BLaER1 (cell line): Measurements from ENCODE around the gene SHTN1.
A peak's percentile ranks its signal among the peaks of the same experiment; 100 is the strongest.

Experiments
- H3K27ac ChIP-seq: shearing (Covaris generic); formaldehyde crosslinking; 2 replicates; pipeline ENCODE4 v1.8.1; 2022
- H3K27me3 ChIP-seq: shearing (Covaris generic); formaldehyde crosslinking; 2 replicates; pipeline ENCODE4 v1.8.1; 2022
- H3K36me3 ChIP-seq: shearing (Covaris generic); formaldehyde crosslinking; 2 replicates; pipeline ENCODE4 v1.8.1; 2022
- H3K4me1 ChIP-seq: shearing (Covaris generic); formaldehyde crosslinking; 2 replicates; pipeline ENCODE4 v1.8.1; 2022
- H3K4me2 ChIP-seq: shearing (Covaris generic); formaldehyde crosslinking; 2 replicates; pipeline ENCODE4 v1.8.1; 2022
- H3K4me3 ChIP-seq: shearing (Covaris generic); formaldehyde crosslinking; 2 replicates; pipeline ENCODE4 v1.8.1; 2022
- H3K9ac ChIP-seq: shearing (Covaris generic); formaldehyde crosslinking; 2 replicates; pipeline ENCODE4 v1.8.1; 2022
- H3K9me3 ChIP-seq: shearing (Covaris generic); formaldehyde crosslinking; 2 replicates; pipeline ENCODE4 v1.8.1; 2022
- H4K20me1 ChIP-seq: shearing (Covaris generic); formaldehyde crosslinking; 2 replicates; pipeline ENCODE4 v1.8.1; 2022
- Cebpa-rat ChIP-seq: shearing (Covaris generic); IDR thresholded peaks from 2 replicates; pipeline ENCODE4 v1.8.1; 2022

The SHTN1 gene

GRCh38 chr10:116905845-116906210, 99.2 kb downstream of the SHTN1 start:
- no peaks in the 10 kb centered on the region for H3K36me3 ChIP-seq
- no peak overlapping the region for H3K4me2 ChIP-seq
- H3K4me3 ChIP-seq = no peak overlapping the region
- no peak for TF ChIP-seq Cebpa-rat
- H3K9ac ChIP-seq = no peak overlapping the region
- H3K9me3 ChIP-seq = no peaks in the 10 kb centered on the region
- H3K4me1 ChIP-seq = no peaks in the 10 kb centered on the region
- H3K27me3 ChIP-seq = no peaks in the 10 kb centered on the region
- no peaks in the 10 kb centered on the region for H4K20me1 ChIP-seq
- no peak overlapping the region for H3K27ac ChIP-seq

GRCh38 chr10:116899626-116900025, 105.4 kb downstream of the SHTN1 start:
- H3K4me3 ChIP-seq = no peak overlapping the region
- no peaks in the 10 kb centered on the region for H3K36me3 ChIP-seq
- H3K4me2 ChIP-seq = no peak overlapping the region

GRCh38 chr10:116893686-116894037, 111.3 kb downstream of the SHTN1 start:
- no peaks in the 10 kb centered on the region for H3K9me3 ChIP-seq
- H3K4me2 ChIP-seq = peak overlapping the region; percentile 68
- peak overlapping the region; percentile 55 for H3K27ac ChIP-seq
- H3K9ac ChIP-seq = peak overlapping the region; percentile 32; the same call in 1 of the 2 replicates
- no peaks in the 10 kb centered on the region for H4K20me1 ChIP-seq
- peaks cover 62% of the 10 kb centered on the region for H3K4me1 ChIP-seq
- no peak for TF ChIP-seq Cebpa-rat
- H3K4me3 ChIP-seq = no peak overlapping the region
- no peaks in the 10 kb centered on the region for H3K36me3 ChIP-seq
- no peaks in the 10 kb centered on the region for H3K27me3 ChIP-seq

More at GRCh38 chr10:116899626-116900025, 105.4 kb downstream of the SHTN1 start:
- Histone ChIP-seq H3K4me1 (peaks cover 2% of the 10 kb centered on the region; the same call in 1 of the 2 replicates), H3K27me3 (no peaks in the 10 kb centered on the region), H4K20me1 (no peaks in the 10 kb centered on the region), H3K27ac (no peak overlapping the region), H3K9me3 (no peaks in the 10 kb centered on the region), H3K9ac (no peak overlapping the region)
- no peak for TF ChIP-seq Cebpa-rat

- H3K36me3 ChIP-seq = no peaks in the 10 kb centered on the region
Observed at GRCh38 chr10:116892907-116893685, 111.9 kb downstream of the SHTN1 start.

GRCh38 chr10:116891208-116891607, 113.8 kb downstream of the SHTN1 start:
- Histone ChIP-seq H3K4me2 (peak overlapping the region; percentile 68), H4K20me1 (no peaks in the 10 kb centered on the region), H3K27me3 (no peaks in the 10 kb centered on the region), H3K27ac (no peak overlapping the region; the same call in 1 of the 2 replicates), H3K9me3 (no peaks in the 10 kb centered on the region), H3K4me1 (peaks cover 74% of the 10 kb centered on the region), H3K4me3 (no peak overlapping the region), H3K9ac (no peak overlapping the region), H3K36me3 (no peaks in the 10 kb centered on the region)
- no peak for TF ChIP-seq Cebpa-rat

More at GRCh38 chr10:116892907-116893685, 111.9 kb downstream of the SHTN1 start:
- Histone ChIP-seq H3K27me3 (no peaks in the 10 kb centered on the region), H3K9ac (peak overlapping the region; percentile 32; the same call in 1 of the 2 replicates), H3K9me3 (no peaks in the 10 kb centered on the region), H3K4me2 (peak overlapping the region; percentile 68), H4K20me1 (no peaks in the 10 kb centered on the region), H3K27ac (peak overlapping the region; percentile 55), H3K4me1 (peaks cover 66% of the 10 kb centered on the region), H3K4me3 (no peak overlapping the region)
- no peak for TF ChIP-seq Cebpa-rat

- Histone ChIP-seq H3K4me3 (no peak overlapping the region), H3K4me1 (peaks cover 66% of the 10 kb centered on the region), H3K27ac (peak overlapping the region; percentile 44; the same call in 1 of the 2 replicates), H3K9me3 (no peaks in the 10 kb centered on the region), H4K20me1 (no peaks in the 10 kb centered on the region), H3K27me3 (no peaks in the 10 kb centered on the region), H3K4me2 (peak overlapping the region; percentile 68), H3K9ac (no peak overlapping the region), H3K36me3 (no peaks in the 10 kb centered on the region)
- TF ChIP-seq Cebpa-rat = no peak
Observed at GRCh38 chr10:116889066-116889465, 115.9 kb downstream of the SHTN1 start.

- no peaks in the 10 kb centered on the region for H3K27me3 ChIP-seq
- no peak overlapping the region for H3K9ac ChIP-seq
- H3K4me3 ChIP-seq = no peak overlapping the region
- H3K27ac ChIP-seq = peak overlapping the region; percentile 44; the same call in 1 of the 2 replicates
- H3K9me3 ChIP-seq = no peaks in the 10 kb centered on the region
- H3K4me2 ChIP-seq = peak overlapping the region; percentile 68; the same call in 1 of the 2 replicates
- no peak for TF ChIP-seq Cebpa-rat
- H4K20me1 ChIP-seq = no peaks in the 10 kb centered on the region
- peaks cover 61% of the 10 kb centered on the region for H3K4me1 ChIP-seq
- no peaks in the 10 kb centered on the region for H3K36me3 ChIP-seq
Observed at GRCh38 chr10:116888380-116889055, 116.5 kb downstream of the SHTN1 start.

- H3K4me1 ChIP-seq = peaks cover 43% of the 10 kb centered on the region
- no peaks in the 10 kb centered on the region for H4K20me1 ChIP-seq
- no peak for TF ChIP-seq Cebpa-rat
- no peak overlapping the region for H3K4me3 ChIP-seq
- H3K9me3 ChIP-seq = no peaks in the 10 kb centered on the region
- no peak overlapping the region for H3K27ac ChIP-seq
- H3K36me3 ChIP-seq = no peaks in the 10 kb centered on the region
- no peaks in the 10 kb centered on the region for H3K27me3 ChIP-seq
- no peak overlapping the region for H3K9ac ChIP-seq
- H3K4me2 ChIP-seq = no peak overlapping the region
Observed at GRCh38 chr10:116886772-116887171, 118.2 kb downstream of the SHTN1 start.

GRCh38 chr10:116882639-116883038, 122.3 kb downstream of the SHTN1 start:
- Histone ChIP-seq H3K4me2 (no peak overlapping the region), H3K9me3 (no peaks in the 10 kb centered on the region), H3K9ac (no peak overlapping the region), H3K4me1 (peaks cover 5% of the 10 kb centered on the region), H3K36me3 (no peaks in the 10 kb centered on the region), H4K20me1 (no peaks in the 10 kb centered on the region), H3K27me3 (no peaks in the 10 kb centered on the region), H3K4me3 (no peak overlapping the region), H3K27ac (no peak overlapping the region)
- TF ChIP-seq Cebpa-rat = no peak
